ENCODE results near the gene CCND2.

GRCh38 chr12:4273652-4274395 lies at the start of gene CCND2:
- TF ChIP-seq EP300 (IDR thresholded peaks at IDR 0.05), result no peak
- TF ChIP-seq CTCF (IDR thresholded peaks at IDR 0.05), result no peak
- TF ChIP-seq POLR2AphosphoS5 (IDR thresholded peaks at IDR 0.05), result peak; percentile 100
- peak; percentile 98 to 99 for TF ChIP-seq POLR2A (IDR thresholded peaks at IDR 0.05)
